Testis (tissue), 2 donors: ENCODE results near the gene ACTL10.

Experiments
- CTCF ChIP-seq, 3 experiments: fragments of 450-650 bp in 2 of 3; fragments of 200-600 bp in 1 of 3; sonication (generic) in 1 of 3; IDR thresholded peaks; one replicate each; pipeline ENCODE4 v1.5.1; 2016 to 2019; ENCODE audit warnings: antibody characterized with exemption in 3 of 3, mild to moderate bottlenecking in 2 of 3, moderate library complexity in 1 of 3
- POLR2A ChIP-seq: fragments of 450-650 bp; IDR thresholded peaks from one replicate; pipeline ENCODE4 v1.6.1; 2017; ENCODE audit warnings: antibody characterized with exemption, mild to moderate bottlenecking, moderate library complexity

DNA sequence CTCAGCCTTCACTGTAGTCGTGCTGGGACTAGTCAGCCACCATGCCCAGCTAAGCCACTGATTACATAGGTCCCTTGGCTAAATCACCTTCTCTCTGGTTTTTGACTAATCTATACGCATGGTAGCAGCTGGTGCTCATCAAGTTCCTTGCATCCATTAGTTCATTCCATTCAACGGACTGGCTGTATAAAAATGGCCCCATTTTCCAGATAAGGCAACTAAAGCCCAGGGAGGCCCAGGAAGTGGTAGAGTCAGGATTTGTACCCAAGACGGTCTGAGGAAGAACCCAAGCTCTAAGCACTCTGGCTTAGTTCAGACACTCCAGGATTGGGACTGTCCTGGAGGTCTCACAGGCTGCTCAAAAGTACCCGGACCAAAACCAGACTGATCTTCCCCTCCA is 14.5 kb downstream of the ACTL10 start:
- TF ChIP-seq CTCF (IDR thresholded peaks at IDR 0.05), result no peak
- no peak for TF ChIP-seq POLR2A
